ENCODE results near the gene FASN. TPM values are rescaled to one million over a fixed set of nuclear protein-coding genes. Genes with fewer than 3 reads are reported as not detected.

Gene FASN
- total and polyA plus RNA-seq, 2 donors (not counting 1 experiment from before 2014, with no cell fraction given), result 36.8 to 242 TPM

DNA sequence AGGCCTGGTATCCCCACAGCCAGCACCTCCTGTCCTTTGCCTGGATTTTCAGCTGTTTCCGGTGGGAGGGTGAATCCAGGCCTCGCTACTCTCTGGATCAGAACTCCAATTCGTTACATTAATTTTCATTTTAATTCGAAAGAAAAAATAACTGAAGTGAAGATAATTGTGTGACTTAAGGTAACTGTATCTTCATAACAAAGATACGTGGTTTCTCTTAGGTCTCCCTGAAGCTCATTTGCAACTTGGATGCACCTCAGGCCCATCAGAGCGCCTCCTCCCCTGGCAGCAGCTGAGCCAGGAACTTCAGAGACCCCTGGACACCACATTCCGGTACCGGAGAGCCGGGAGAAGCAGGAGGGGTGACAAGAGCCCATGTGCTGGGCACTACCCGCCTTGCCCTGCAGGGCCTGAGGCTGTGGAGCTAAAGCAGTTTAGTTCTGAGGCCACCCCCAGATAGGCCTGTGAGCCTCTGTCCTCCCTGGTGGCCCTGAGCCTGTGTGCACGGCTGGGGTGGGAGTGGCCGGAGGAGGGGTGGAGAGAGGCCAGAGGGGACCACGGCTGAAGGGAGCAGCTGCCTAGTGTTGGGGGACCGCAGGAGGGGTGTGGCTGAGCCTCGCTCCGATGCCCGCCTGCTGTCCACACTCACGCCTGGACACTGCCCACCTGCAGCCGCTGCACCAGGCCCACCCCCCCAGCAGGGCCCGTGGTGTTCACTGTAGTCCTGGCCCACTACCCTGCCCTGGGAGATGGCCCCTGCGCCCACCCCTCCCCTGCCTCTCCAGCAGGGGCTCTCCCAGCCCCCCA is 21.0 kb downstream of the FASN start:
- Histone ChIP-seq H3K27ac (ENCODE audit: insufficient read depth, low read length) (no peak overlapping the region), H3K4me3 (replicated peaks in 1 of 4; ENCODE audit: control extremely low read depth in 1 of 4, insufficient read depth in 1 of 4, low read depth in 3 of 4, low read length in 4 of 4) (no peak overlapping the region), H3K79me2 (ENCODE audit: control insufficient read depth, insufficient read depth, low read length) (no peaks in the 10 kb centered on the region), H4K20me1 (ENCODE audit: control insufficient read depth, extremely low read depth, insufficient read depth, low read length) (no peaks in the 10 kb centered on the region), H3K36me3 (ENCODE audit: control insufficient read depth, insufficient read depth, low read length) (peaks cover 23% of the 10 kb centered on the region), H3K27me3 (ENCODE audit: control insufficient read depth, insufficient read depth, low read length) (no peaks in the 10 kb centered on the region), H3K4me1 (ENCODE audit: control insufficient read depth, extremely low read depth, insufficient read depth, low read length) (no peaks in the 10 kb centered on the region), H3K9me3 (ENCODE audit: control insufficient read depth, insufficient read depth, low read depth, low read length) (no peaks in the 10 kb centered on the region), H2AFZ (ENCODE audit: low read length) (no peak overlapping the region), H3K9ac (ENCODE audit: insufficient read depth, low read length) (no peak overlapping the region), H3K4me2 (ENCODE audit: extremely low read depth, insufficient read depth, low read length) (no peak overlapping the region)
- TF ChIP-seq, protein P1, sequence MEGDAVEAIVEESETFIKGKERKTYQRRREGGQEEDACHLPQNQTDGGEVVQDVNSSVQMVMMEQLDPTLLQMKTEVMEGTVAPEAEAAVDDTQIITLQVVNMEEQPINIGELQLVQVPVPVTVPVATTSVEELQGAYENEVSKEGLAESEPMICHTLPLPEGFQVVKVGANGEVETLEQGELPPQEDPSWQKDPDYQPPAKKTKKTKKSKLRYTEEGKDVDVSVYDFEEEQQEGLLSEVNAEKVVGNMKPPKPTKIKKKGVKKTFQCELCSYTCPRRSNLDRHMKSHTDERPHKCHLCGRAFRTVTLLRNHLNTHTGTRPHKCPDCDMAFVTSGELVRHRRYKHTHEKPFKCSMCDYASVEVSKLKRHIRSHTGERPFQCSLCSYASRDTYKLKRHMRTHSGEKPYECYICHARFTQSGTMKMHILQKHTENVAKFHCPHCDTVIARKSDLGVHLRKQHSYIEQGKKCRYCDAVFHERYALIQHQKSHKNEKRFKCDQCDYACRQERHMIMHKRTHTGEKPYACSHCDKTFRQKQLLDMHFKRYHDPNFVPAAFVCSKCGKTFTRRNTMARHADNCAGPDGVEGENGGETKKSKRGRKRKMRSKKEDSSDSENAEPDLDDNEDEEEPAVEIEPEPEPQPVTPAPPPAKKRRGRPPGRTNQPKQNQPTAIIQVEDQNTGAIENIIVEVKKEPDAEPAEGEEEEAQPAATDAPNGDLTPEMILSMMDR (conservative IDR thresholded peaks at IDR 0.05 in 1 of 2, IDR thresholded peaks at IDR 0.05 in 1 of 2; ENCODE audit: low read depth in 1 of 2, low read length in 2 of 2), result no peak
- TF ChIP-seq EZH2 (IDR thresholded peaks at IDR 0.05; ENCODE audit: low read length, missing control alignments), result no peak
- DNase-seq (ENCODE audit: low read depth in 2 of 2), result no peak

DNA sequence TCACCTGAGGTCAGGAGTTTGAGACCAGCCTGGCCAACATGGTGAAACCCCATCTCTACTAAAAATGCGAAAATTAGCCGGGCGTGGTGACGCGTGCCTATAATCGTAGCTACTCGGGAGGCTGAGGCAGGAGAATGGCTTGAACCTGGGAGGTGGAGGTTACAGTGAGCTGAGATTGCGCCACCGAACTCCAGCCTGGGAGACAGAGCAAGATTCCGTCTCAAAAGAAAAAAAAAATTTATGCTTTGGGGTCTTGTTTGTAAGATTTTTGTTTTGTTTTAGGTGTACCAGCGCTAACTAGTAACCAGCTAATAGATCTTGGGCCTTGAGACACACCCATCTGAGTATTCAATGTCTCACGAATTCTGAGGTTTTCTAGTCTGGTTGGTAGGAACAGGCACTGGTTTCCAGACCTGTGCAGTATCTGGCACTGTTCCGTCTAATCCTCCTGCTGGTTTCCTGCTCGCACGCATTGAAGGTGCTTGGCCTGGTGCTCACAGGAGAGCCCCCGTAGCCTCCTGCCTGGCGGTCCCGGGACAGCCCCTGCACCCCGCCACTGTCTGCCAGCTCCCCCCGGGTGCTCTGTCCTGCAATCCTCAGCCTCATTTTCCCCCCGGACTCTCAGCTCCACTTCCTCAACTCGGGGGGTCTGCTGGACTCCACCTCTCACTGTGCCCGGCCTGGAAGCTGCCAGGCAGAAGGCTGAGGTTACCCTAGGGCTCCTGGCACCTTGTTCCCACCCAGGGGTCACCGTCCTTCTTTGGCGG is 21.8 kb downstream of the FASN start:
- no peaks in the 10 kb centered on the region for H3K9me3 ChIP-seq (ENCODE audit: control insufficient read depth, insufficient read depth, low read depth, low read length)
- H3K9ac ChIP-seq (ENCODE audit: insufficient read depth, low read length), result no peak overlapping the region
- H3K4me3 ChIP-seq (replicated peaks in 1 of 4; ENCODE audit: control extremely low read depth in 1 of 4, insufficient read depth in 1 of 4, low read depth in 3 of 4, low read length in 4 of 4), result no peak overlapping the region
- no peaks in the 10 kb centered on the region for H3K4me1 ChIP-seq (ENCODE audit: control insufficient read depth, extremely low read depth, insufficient read depth, low read length)
- H3K36me3 ChIP-seq (ENCODE audit: control insufficient read depth, insufficient read depth, low read length), result peaks cover 18% of the 10 kb centered on the region
- H4K20me1 ChIP-seq (ENCODE audit: control insufficient read depth, extremely low read depth, insufficient read depth, low read length), result no peaks in the 10 kb centered on the region
- no peak for DNase-seq (ENCODE audit: low read depth in 2 of 2)
- no peak overlapping the region for H2AFZ ChIP-seq (ENCODE audit: low read length)
- no peak overlapping the region for H3K4me2 ChIP-seq (ENCODE audit: extremely low read depth, insufficient read depth, low read length)
- TF ChIP-seq, protein P1 (conservative IDR thresholded peaks at IDR 0.05 in 1 of 2, IDR thresholded peaks at IDR 0.05 in 1 of 2; ENCODE audit: low read depth in 1 of 2, low read length in 2 of 2), result no peak
- no peak for TF ChIP-seq EZH2 (IDR thresholded peaks at IDR 0.05; ENCODE audit: low read length, missing control alignments)
- no peak overlapping the region for H3K27ac ChIP-seq (ENCODE audit: insufficient read depth, low read length)
- H3K27me3 ChIP-seq (ENCODE audit: control insufficient read depth, insufficient read depth, low read length), result no peaks in the 10 kb centered on the region
- no peaks in the 10 kb centered on the region for H3K79me2 ChIP-seq (ENCODE audit: control insufficient read depth, insufficient read depth, low read length)

DNA sequence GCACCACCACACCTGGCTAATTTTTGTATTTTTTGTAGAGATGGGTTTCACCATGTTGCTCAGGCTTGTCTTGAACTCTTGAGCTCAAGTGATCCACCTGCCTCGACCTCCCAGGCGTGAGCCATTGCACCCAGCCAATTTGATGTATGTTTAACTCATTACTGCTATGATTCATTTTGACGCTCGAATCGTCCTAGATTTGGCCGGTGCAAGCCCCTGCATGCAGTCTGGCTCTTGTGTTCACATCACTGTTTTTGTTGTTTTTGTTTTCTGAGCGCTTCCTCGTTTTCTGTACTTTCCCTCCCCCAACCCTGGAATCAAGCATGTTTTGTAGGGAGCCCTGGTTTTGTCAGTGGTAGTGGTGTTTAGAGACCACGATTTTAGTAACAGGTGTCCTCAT is 24.6 kb downstream of the FASN start:
- H3K9ac ChIP-seq (ENCODE audit: insufficient read depth, low read length), result no peak overlapping the region

More for the DNA sequence above, 24.6 kb downstream of the FASN start:
- Histone ChIP-seq H4K20me1 (ENCODE audit: control insufficient read depth, extremely low read depth, insufficient read depth, low read length) (no peaks in the 10 kb centered on the region), H3K4me3 (replicated peaks in 1 of 4; ENCODE audit: control extremely low read depth in 1 of 4, insufficient read depth in 1 of 4, low read depth in 3 of 4, low read length in 4 of 4) (no peak overlapping the region), H3K27me3 (ENCODE audit: control insufficient read depth, insufficient read depth, low read length) (no peaks in the 10 kb centered on the region), H3K27ac (ENCODE audit: insufficient read depth, low read length) (no peak overlapping the region), H3K79me2 (ENCODE audit: control insufficient read depth, insufficient read depth, low read length) (no peaks in the 10 kb centered on the region), H2AFZ (ENCODE audit: low read length) (no peak overlapping the region), H3K36me3 (ENCODE audit: control insufficient read depth, insufficient read depth, low read length) (no peaks in the 10 kb centered on the region), H3K9me3 (ENCODE audit: control insufficient read depth, insufficient read depth, low read depth, low read length) (no peaks in the 10 kb centered on the region), H3K4me2 (ENCODE audit: extremely low read depth, insufficient read depth, low read length) (no peak overlapping the region), H3K4me1 (ENCODE audit: control insufficient read depth, extremely low read depth, insufficient read depth, low read length) (no peaks in the 10 kb centered on the region)
- no peak for DNase-seq (ENCODE audit: low read depth in 2 of 2)
- TF ChIP-seq, protein P1 (conservative IDR thresholded peaks at IDR 0.05 in 1 of 2, IDR thresholded peaks at IDR 0.05 in 1 of 2; ENCODE audit: low read depth in 1 of 2, low read length in 2 of 2), result no peak
- no peak for TF ChIP-seq EZH2 (IDR thresholded peaks at IDR 0.05; ENCODE audit: low read length, missing control alignments)
